Effector CD4-positive, alpha-beta T cell (primary cell): ENCODE results near the gene ZSCAN5C. TPM values are rescaled to one million over a fixed set of nuclear protein-coding genes. Genes with fewer than 3 reads are reported as not detected.
"Not testable (repeated sequence)": the region's sequence is repeated elsewhere in the genome, so short reads cannot be mapped to it uniquely, and the experiment has no call there.

ENCODE experiments used
- DNase-seq: peaks from one replicate; pipeline ENCODE4 v3.0.0-alpha.2; 2020
- total RNA-seq: gene quantifications from one replicate; lab custom pipeline; 2026; lab: John Stamatoyannopoulos, UW

The ZSCAN5C gene
- not detected for total RNA-seq

DNA sequence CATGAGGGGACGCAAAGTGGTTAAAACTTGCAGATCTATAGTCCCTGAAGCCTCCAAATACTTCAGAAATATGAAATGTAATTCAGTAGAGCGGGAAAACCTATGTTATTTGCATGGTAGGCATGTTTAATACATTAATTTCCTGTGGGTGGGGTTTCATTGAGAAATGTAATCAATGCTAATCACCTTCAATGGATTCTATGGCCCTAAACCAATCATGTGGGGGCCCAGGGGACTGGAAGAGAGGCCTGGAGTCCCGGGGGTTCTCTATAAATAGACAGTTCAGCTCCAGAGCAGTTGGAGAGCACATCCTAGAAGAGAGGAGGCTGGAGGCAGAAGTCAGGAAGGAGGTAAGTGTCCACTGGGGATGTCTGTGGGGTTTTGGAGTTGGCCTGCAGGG lies at the start of gene ZSCAN5C:
TSS of gene ZSCAN5C (plus strand) at position 301 of the 400 bp plus-strand sequence. CDS start 3,641 bp downstream, outside the sequence.
- no peak for DNase-seq

- no peak for DNase-seq
Measured at GRCh38 chr19:56152644-56153043, 49.4 kb upstream of the ZSCAN5C start.

- no peak for DNase-seq
Measured at GRCh38 chr19:56153507-56153906, 48.6 kb upstream of the ZSCAN5C start.

- no peak for DNase-seq
Measured at GRCh38 chr19:56155124-56155687, 46.9 kb upstream of the ZSCAN5C start.

- no peak for DNase-seq
Measured at GRCh38 chr19:56156768-56157167, 45.3 kb upstream of the ZSCAN5C start.

DNA sequence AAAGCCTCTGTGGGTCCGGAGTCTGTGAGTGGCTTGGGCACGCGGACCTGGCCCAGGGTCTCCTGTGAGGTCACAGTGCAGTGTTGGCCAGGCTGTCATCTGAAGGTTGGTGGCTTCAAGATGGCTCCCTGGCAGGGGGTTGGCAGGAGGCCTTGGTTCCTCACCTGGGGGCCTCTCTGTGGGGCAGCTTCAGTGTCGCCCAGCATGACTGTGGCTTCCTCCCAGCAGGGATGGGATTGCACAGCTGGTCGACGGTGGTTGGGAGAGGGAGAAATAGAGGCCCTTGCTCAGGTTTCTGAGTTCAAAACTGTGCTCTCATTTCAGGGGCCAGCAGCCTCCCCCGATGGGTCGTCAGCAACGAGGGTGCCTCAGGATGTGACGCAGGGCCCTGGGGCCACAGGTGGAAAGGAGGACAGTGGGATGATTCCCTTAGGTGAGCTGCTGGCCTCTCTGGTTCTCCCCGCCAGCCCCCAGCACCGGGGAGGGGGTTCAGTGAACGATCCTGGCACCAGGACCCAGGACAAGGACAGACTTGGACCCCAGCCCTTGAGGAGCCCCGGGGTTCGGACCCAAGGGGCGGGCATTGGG lies 43.8 kb upstream of the ZSCAN5C start:
- no peak for DNase-seq

GRCh38 chr19:56159009-56159559 lies 43.0 kb upstream of the ZSCAN5C start:
- DNase-seq = no peak

DNA sequence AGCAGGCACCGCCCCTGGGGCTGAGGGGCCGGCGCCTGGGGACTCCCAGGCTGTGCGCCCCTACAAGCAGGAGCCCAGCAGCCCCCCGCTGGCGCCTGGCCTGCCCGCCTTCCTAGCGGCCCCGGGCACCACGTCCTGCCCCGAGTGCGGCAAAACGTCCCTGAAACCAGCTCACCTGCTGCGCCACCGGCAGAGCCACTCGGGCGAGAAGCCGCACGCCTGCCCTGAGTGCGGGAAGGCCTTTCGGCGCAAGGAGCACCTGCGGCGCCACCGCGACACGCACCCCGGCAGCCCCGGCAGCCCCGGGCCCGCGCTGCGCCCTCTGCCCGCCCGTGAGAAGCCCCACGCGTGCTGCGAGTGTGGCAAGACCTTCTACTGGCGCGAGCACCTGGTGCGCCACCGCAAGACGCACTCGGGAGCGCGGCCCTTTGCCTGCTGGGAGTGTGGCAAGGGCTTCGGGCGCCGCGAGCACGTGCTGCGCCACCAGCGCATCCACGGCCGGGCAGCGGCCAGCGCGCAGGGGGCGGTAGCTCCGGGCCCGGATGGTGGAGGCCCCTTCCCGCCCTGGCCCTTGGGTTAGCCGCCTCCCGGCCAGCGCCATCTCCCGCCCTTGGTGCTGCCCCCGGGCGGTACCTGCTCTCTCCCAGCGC lies 42.3 kb upstream of the ZSCAN5C start:
- DNase-seq = no peak

- no peak for DNase-seq
Measured at GRCh38 chr19:56161534-56161933, 40.5 kb upstream of the ZSCAN5C start.

- DNase-seq = no peak
Measured at GRCh38 chr19:56162258-56162657, 39.8 kb upstream of the ZSCAN5C start.

DNA sequence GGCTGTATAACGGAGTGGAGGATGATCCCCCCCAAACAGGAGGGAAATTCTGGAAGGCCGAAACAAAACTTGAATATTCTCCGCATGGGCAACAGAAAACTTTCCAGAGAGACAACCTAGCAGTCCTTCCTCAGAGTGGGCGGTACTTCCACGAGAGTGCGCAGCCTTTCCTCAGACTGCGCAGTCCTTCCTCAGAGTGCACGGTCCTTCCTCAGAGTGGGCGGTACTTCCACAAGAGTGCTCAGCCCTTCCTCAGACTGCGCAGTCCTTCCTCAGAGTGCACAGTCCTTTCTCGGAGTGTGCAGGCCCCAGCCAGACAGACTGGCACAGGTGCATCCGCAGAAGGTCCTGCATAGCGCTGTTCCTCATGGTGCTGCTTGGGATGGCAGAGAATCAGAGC lies 39.0 kb upstream of the ZSCAN5C start:
- DNase-seq = no peak

- no peak for DNase-seq
Measured at GRCh38 chr19:56167064-56167578, 35.0 kb upstream of the ZSCAN5C start.

GRCh38 chr19:56170261-56170660 lies 31.8 kb upstream of the ZSCAN5C start:
- DNase-seq = no peak

- DNase-seq = no peak
Measured at GRCh38 chr19:56174086-56174485, 28.0 kb upstream of the ZSCAN5C start.

- no peak for DNase-seq
Measured at GRCh38 chr19:56174550-56174949, 27.5 kb upstream of the ZSCAN5C start.

DNA sequence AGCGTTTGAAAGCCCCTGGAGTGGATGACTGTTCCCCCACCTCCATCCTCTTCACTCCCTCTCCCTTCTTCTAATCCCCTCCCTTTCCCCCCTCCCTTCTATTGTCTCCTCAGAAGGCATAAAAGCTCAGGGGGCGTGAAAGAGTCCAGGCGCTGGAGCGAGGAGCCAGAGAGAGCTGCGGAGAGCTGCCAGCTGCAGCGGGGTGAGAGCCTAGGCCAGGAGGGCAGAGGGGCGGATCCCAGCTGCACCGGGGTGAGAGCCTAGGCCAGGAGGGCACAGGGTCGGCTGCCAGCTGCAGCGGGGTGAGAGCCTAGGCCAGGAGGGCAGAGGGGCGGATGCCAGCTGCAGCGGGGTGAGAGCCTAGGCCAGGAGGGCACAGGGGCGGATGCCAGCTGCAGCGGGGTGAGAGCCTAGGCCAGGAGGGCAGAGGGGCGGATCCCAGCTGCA lies 26.2 kb upstream of the ZSCAN5C start, which contains the start of gene GALP:
TSS of gene GALP (plus strand) at position 148 of the 447 bp plus-strand sequence. CDS start 1,101 bp downstream, outside the sequence.
- DNase-seq = not testable (repeated sequence)

DNA sequence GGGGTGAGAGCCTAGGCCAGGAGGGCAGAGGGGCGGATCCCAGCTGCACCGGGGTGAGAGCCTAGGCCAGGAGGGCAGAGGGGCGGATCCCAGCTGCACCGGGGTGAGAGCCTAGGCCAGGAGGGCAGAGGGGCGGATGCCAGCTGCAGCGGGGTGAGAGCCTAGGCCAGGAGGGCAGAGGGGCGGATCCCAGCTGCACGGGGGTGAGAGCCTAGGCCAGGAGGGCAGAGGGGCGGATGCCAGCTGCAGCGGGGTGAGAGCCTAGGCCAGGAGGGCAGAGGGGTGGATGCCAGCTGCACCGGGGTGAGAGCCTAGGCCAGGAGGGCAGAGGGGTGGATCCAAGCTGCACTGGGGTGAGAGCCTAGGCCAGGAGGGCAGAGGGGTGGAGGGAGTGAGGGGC lies 25.8 kb upstream of the ZSCAN5C start:
- not testable (repeated sequence) for DNase-seq

- DNase-seq = no peak
Measured at GRCh38 chr19:56176881-56177280, 25.2 kb upstream of the ZSCAN5C start.

DNA sequence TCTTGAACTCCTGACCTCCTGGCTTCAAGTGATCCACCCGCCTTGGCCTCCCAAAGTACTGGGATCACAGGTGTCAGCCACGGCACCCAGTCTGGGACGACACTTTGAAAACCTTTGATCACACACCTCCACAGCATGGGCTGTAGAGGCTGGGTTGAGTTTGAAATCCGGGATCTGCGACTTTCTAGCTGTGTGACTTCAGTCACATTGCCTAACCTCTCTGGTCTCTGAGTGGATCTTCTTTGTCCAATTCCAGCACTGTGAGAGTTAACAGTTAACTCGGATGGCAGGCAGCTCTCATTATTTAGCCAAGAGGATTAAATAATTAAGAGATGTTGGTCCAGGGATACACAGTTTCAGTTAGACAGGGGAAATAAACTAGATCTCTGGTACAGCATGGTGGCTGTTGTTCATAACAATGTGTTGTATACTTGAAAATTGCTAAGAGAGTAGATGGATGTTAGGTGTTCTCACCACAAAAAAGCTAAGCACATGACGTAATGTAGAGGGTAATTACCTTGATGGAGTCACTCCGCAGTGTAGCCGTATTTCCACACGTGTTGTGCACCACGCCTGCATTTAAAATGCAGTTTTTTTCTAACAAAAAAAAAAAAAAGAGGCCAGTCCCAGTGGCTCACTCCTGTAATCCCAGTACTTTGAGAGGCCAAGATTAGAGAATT lies 24.4 kb upstream of the ZSCAN5C start:
- no peak for DNase-seq

- no peak for DNase-seq
Measured at GRCh38 chr19:56189785-56190184, 12.3 kb upstream of the ZSCAN5C start.

DNA sequence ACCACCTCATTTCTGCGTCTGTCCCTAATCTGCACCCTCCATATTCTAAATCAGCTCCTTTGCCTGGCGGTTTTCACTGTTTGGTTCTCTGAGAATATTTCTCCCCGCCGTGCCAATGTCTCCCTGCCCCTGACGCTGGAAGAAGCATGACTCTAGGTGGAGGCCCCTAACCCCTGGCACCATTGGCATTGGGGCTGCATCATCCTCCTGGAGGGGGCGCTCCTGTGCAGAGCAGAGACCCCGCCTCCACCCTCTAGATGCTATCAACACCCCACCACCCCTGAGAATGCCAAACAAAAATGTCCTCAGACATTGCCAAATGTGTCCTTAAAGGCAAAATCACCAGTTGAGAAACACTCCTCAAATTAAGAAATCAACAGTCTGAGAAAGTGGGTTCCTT lies 11.0 kb upstream of the ZSCAN5C start:
- no peak for DNase-seq

GRCh38 chr19:56191711-56192110 lies 10.4 kb upstream of the ZSCAN5C start:
- DNase-seq = no peak
